NCI-H187 (cell line): ENCODE measurements around the gene NME7.

Source experiments
- DNase-seq, 2 experiments: peaks; one replicate each; lab custom pipeline; 2025; lab: John Stamatoyannopoulos, UW

NME7 gene

DNA sequence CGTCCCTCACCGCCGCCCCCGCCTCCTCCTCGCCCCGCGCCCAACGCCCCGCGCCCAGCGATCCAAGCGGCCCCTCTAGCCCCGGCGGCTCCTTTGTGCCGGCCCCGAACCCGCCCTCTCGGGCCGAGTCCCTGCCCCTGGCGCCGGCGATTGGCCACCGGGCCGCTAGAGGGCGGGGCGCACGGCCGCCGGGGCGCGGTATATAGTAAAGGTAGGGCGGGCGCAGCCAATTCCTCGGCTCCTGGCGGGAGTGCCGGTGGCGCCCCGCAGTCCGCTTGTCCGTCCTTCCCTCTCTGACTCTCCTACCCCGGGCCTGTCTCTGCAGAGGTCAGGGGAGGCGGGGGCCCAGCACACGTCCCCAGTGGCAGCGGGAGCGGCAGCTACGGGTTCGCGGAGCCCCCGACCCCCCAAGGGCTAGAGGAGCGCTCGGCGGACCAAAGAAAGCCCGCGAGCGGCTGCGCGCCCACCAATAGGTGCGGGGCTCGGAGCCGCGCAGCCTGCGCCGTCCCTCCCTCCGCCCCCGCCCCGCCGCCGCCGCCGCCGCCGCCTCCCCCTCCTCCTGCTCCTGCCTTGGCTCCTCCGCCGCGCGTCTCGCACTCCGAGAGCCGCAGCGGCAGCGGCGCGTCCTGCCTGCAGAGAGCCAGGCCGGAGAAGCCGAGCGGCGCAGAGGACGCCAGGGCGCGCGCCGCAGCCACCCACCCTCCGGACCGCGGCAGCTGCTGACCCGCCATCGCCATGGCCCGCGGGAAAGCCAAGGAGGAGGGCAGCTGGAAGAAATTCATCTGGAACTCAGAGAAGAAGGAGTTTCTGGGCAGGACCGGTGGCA, 261.3 kb downstream of the NME7 start, which contains the start of gene ATP1B1:
Gene ATP1B1, plus strand, starts transcription at position 596 of the 826 bp plus-strand sequence. Its CDS starts 140 bp downstream, at position 736.
- DNase-seq = peak; percentile 97 to 98

DNA sequence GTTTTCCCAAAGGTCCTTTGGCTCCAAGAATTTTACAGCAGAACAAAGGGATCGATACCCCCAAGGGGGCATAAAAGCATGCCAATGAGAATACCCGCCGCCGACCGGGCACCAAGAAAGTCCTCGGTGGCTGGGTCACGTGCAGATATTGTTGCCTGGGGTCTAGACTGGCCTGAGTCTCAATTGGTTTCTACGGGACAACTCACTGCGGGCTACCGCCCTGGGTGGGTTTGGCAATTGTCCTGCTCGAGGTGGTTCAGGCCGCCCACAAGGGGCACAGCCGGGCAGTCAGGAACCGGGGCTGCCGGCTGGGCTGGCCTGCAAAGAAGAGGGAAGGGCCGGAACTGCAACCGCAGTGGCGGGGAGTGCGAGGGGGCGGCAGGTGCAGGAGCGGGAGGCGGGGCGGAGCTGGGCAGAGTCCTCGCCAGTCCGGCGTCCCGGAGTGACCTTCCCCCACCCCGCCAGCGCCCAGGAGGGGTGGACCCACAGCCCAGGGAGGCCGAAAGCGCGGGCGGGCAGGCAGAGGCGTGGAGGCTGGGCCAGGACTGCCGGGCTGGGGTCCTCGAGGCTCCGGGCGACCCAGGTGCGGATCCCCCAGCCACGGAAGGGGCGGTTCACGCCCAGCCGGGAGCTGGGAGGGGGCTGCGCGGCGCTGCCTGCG, 262.0 kb downstream of the NME7 start:
- DNase-seq = peak; percentile 95 to 98

DNA sequence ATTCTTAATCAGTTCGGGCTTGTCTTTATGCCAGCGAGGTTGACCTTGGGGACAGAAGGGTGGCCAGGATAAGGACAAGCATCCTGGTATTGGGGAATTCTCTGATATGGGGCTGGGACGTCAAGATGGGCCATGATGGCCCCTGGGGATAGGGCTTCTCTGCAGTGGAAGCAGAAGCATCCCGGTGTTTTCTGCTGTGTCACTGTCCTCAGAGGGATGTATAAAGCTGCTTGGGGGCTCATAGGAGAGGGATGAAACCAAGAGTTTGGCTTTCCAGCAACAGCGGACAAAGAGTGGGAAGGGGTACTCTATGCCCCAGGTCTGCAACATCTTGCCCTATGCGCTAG, 262.5 kb downstream of the NME7 start:
- no peak for DNase-seq

DNA sequence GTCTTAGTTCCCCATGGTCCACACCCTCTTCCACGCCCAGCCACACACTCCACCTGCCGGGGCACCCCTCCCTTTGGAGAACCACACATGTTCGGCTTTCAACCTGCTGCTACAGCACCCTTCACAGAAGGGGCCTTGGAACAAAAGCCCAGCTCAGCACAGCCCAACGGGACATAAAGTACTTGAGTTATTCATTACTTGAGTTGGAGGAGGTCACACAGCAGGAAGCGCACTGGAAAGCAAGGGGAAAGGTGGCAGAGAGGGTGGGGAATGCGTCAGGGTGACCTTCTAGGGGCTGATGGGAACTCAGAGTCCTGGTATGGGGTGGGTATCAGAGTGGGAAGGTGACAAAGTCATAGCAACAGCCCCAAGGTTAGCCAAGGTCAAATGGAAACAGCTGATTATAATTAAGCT, 264.1 kb downstream of the NME7 start:
- peak; percentile 91 to 92 for DNase-seq

DNA sequence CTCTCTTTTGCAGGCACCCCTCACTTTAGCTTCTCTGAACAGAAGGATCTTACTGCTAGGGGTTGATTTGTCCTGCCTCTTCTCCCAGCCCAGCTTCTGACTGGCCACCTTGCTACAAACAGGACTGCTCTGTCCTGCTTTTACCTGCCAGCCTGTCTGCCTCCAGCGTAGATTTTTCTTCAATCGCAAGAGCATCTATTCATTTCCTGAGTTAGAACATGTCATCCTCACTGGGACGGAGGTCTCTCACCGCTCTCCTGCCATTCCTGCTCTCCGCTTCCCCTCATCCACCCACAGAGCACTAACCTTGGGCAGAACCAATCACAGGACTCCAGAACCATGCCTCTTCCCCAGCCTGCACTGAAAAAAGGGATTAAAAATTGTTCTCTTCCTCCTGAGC, 264.6 kb downstream of the NME7 start:
- no peak for DNase-seq

DNA sequence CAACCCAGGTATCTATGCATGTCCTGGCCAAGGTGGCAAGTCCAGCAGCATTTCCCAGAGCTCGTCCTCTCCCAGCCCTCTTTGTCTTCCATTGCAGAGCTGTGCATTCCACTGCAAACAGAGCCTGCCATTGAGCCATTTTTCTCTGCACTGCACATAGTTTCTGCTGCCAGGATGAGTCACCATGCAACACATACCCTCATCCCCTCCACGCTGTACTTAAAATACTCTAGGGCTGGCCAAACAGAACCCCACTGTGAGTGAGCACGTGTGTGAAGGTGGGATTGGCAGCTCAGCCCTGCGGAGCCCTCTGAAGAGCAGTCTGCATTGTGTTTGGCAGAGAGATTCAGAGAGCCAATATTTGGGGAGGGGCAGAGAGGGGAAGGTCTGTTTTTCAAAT, 265.0 kb downstream of the NME7 start:
- DNase-seq = peak in 1 of 2 experiments; percentile 73

DNA sequence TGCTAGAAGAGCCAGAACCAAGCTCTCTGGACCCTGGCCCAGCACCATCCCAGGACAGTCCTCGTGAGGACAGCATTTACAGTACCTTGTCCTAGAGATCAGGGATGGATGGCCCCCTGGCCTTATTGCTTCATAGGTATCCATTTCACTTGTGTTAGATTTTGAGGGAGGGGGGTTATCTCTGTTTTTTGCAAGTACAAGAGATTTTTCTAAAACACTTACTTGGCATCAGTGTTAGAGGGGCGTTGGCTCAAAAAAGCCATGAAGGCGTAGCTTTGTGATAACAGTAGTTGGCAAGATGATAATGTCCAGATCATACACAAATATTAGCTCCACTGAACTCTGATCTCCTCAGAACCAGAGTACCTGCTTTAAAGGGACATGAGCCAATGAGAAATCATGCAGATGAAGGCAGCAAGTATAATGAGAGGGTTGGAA, 266.9 kb downstream of the NME7 start:
- no peak for DNase-seq

DNA sequence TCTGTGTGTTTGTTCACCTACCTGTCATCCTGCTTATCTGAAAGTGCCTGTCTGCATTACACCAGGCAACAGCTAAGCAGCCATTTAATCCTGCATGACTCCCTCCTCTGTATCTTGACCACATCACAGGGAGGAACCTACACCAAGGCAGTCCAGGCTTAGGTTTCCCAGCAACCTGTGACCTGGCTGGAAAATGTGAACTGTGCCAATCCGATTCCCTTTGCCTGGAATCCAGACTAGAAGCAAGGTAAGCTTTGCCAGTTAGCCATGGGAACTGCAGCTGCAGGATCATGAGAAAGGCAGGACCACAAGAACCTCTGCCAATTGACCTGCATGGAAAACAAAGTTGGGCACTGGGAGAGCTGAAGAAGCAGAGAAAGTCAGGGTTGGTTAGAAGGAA, 267.4 kb downstream of the NME7 start:
- DNase-seq = no peak

DNA sequence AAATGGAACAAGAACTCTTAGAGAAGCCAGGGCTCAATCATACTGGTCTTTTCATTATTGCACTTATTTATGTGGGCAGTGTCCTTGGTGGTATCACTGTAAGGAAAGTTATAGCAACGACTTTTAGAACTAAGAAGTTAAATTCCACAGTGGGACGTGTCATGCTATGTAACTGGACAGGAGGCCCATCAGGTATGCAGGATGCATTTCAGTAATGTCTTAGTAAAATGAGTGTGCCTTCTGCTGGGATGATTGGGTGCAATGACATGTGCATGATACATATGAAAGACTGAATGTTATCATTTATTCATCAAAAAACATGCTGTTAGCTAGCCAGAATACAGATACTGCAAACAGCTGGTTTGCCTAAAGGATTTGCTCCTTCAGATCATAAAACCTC, 268.0 kb downstream of the NME7 start:
- no peak for DNase-seq

DNA sequence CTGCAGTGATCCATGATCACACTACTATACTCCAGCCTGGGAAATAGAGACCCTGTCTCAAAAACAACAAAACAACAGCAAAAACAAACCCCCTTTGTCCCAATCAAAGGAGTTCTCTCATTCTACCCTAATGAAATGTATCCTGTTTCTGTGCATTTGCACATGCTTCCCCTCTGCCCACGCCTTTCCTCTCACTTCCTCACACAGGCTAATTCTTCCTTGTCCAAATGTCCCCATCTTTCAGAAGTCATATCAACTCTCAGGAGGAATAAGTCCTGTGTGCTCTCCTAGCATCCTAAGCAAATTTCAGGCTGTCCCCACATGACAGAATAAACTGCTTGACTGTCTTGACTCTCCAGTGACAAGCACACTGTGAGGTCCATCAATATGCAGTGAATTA, 269.2 kb downstream of the NME7 start:
- no peak for DNase-seq

DNA sequence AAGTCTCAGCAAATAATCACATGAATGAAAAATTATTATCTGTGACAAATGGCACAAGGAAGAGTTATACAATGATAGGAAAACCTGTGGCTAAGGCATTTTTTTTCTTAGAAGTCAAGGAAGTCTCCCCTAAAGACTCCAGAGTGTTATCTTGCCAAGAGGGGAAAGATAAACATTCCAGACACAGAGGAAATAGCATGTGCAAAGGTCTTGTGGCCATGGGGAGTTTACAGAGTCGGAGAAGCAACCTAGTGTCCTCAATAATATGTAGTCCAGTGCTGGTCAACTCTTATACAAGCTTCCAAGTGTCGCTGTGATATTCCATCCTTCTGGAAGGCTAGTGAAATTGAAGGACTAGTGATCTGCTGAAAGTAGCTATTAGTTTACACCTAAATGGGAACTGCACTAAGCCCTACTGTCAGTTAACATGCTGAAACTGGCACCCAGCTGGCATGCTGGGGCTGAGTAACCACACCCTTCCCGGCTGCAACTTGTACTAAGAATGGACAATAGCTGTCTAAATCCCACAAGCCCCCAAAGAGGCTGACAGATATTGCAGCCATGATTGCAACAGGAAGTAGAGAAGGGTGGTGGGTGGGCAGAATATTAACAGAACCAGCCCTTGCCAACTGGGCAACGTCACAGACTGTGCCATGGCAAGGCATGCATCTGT, 272.6 kb downstream of the NME7 start:
- no peak for DNase-seq

DNA sequence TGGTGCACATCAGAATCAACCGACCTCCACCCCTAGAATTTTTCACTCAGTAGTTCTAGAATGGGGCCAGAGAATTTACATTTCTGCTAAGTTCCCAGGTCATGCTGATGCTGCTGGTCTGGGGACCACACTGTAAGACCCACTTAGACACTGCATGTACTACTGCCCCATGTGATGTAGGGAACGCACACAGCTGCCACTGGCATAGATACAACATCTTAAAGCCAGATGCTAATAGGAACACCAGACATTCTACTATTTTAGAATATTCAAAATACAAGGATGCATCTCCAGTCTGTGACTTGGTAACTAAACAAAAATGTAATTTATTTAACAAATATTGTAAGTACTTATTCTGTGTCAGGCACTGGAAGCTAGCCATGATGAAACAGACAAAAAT, 275.2 kb downstream of the NME7 start:
- no peak for DNase-seq

DNA sequence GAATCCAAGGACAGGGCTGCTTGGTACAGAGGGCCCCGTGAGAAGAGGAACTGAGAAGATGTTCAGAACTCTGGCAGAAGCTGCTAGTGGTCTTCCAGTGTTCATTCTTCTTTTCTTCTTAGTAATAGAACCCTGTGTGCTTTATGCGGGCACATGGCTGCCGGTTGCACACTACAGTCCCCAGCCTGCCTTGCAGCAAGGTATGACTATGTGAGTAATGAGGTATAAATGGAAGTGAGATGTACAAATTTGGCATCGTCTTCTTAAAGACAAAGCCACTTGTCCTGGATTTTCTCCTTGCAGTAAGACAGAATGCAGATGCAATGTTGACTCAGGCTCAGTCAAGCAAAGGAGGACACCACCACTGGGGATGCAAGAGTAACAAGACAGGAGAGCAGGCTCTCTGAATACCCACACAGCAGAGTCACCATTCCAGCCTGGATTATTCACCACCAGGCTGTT, 276.1 kb downstream of the NME7 start:
- no peak for DNase-seq

DNA sequence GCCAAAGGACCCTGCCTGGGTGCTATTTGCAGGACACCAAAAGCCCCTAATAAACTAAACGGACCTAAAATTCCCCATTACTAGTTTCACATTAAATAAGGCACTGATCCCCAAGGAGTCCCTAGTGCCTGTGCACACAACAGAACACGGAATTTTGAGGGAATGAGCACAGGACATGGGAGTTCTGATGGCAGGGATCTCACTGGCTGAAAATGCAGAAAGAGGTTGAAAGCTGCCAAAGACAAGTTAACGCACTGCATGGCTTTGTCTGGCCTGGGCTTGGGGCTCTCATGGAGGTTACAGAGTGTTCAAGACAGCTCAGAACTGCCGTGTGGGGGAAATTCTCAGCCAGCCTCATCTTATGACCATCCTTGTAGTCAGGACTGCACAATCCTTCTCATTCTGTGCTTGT, 276.7 kb downstream of the NME7 start:
- no peak for DNase-seq

DNA sequence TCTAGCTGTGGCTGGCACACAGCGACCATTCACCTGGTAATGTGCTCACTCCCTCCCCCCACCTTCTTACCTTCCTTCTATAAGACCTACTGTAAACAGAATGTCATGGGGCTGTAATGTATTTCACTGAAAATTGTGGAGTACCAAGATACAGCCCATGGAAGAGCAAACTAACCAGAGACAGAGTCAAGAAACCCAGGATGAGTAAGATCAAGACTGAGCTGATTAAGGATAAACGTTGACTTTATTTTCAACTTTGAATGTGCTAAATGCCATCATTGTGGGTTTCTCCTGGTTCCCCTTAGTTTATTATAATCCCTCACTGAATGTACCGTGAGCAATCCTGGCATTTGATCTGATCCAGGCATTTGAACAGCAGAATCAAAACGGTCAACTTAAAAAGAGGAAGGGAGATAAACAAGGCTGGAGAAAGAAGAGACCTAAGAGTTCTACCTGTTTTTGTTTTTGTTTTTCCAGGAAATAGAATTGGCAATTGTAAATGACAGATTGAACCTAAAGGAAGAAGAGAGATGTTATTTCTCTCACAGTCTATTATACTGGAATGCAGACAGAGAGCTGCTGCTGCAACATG, 277.2 kb downstream of the NME7 start:
- DNase-seq = no peak

DNA sequence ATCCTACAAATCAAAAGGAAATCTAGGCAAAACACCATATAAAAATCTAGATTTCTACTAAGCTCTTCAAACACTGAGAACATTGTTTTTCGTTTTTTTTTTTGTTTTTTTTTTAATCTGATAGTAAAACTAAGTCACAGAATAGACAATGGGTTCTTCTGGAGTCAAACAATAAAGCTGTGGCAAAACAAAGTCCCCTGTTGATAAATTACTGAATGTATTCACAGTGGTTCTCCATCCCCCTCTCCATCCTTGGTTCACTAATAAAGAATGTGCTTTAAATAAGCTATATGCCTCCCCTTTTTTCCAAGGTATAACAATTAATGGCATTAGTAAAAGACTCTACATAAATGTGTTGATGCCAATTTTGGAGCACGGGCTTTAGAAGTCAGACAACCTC, 277.8 kb downstream of the NME7 start:
- no peak for DNase-seq

DNA sequence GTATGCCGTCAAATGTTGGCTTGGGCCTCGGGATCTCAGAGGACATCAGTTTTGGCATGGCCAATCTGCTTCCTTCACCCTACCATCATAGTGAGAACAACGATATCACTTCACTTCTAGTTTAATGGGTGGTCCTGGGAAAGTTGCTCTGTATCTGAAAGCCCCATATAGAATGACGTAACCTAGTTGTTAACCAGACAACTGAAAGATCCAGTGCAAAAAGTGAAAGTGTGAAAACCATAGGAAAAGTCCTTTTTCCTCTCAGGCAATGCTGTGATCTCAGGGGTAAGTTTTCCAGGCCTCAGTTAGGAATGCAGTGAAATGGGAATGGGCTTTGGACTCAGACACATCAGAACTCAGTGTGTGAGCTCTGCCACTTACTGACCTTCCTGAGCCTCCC, 279.7 kb downstream of the NME7 start:
- no peak for DNase-seq

DNA sequence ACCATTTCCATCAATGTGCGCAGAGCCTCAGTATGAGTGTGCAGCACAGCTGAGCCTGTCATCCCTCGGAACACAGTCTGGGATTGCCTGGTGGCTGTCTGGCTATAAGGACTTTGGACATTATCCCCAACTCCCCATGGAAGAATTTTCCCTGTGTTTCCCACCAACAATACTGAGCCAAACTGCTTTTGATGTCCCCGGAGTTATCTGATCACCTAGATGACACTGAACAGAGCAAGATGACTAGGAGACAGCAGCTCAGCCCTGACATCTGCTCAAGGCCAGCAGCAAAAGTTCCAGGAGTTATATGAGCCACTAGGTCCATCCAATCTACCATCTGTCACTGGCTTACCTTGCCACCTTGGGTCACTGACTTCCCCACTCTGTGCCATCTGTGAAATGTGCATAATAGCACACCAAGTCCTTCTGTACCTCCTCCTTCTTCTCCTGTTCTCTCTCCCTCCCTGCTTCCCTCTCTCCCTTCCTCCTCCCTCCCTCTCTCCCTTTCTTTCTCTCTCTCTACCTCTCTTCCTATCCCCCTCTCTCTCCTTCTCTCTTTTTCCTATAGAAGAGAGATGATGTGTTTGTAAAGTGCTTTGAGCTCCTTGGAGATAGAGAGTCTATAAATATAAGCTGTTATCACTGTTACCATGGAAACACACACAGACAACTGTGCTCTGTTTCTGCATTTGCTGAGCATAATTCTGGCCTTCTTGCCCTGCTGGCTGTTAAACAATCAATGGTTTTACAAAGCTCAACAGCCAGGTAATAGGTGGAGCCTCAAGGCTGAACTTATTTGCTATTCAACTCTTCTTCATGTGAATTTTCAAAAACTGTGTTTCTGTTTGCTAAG, 280.8 kb downstream of the NME7 start:
- DNase-seq = no peak

DNA sequence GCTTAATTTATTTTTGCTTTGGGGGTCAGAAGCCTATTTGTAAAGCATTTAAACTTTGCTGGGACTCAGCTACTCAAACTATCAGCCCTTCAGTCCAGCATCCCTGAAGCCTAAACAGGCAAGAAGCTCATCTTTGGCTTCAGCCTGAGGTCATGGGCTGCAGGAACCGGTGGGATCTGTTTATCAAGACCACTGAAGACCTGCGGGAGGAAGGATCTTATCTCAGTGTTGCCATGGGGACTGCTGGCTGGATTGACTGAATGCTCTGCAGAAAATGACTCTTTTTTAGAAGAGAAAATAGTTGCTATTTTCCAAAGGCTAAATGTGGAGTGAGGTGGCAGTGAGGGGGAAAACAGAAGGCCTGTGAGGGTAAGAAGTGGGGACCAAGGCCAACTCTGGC, 281.7 kb downstream of the NME7 start:
- no peak for DNase-seq
